NCI-H1436 (cell line): ENCODE measurements around the gene PRSS33.
A peak's percentile ranks its signal among the peaks of the same experiment; 100 is the strongest.

Source experiments
- DNase-seq: peaks from one replicate; lab custom pipeline; 2025; lab: John Stamatoyannopoulos, UW

PRSS33 gene

GRCh38 chr16:2798723-2799204 lies 11.4 kb upstream of the PRSS33 start:
- no peak for DNase-seq

GRCh38 chr16:2795395-2796143 lies 8.2 kb upstream of the PRSS33 start:
- DNase-seq, result no peak

- no peak for DNase-seq
Observed at GRCh38 chr16:2792940-2793339, 5.6 kb upstream of the PRSS33 start.

DNA sequence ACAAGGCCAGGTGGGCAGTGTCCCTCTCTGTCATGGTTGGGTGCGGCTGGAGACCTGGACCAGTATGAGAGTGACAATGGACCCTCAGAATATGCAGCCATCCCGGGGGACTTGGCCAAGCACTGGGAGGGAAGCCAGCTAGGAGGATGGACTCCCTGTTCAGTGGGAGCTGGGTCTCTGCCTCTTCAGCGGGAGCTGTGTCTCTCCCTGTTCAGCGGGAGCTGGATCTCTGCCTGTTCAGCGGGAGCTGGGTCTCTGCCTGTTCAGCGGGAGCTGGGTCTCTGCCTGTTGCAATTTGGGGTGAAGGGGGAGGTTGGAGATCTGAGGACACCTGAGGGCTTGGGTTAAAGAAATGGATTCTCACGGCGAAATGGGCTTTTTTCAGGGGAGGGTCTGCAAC lies 3.8 kb upstream of the PRSS33 start:
- no peak for DNase-seq

DNA sequence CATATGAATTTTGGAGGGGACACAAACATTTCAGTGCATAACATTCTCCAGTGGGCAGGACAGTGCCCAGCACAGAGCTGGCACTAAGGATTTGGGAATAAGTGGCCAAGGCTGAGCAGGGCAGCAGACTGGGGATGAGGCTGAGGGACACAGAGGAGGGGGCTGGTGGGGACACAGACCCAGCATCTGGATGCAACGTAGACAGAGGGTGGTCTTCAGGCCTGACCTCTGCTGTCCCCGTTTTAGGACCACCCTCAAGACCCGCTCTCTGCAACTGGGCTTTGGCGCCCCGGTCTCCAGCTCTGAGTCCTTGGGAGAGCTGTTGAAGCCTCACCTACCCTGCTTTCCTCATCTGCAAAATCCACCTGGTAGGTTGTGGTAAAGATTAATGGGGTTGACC lies 3.3 kb upstream of the PRSS33 start:
- no peak for DNase-seq

- DNase-seq, result no peak
Observed at GRCh38 chr16:2787961-2788360, 601 bp upstream of the PRSS33 start.

GRCh38 chr16:2786826-2787151 lies 571 bp downstream of the PRSS33 start:
- DNase-seq, result no peak

DNA sequence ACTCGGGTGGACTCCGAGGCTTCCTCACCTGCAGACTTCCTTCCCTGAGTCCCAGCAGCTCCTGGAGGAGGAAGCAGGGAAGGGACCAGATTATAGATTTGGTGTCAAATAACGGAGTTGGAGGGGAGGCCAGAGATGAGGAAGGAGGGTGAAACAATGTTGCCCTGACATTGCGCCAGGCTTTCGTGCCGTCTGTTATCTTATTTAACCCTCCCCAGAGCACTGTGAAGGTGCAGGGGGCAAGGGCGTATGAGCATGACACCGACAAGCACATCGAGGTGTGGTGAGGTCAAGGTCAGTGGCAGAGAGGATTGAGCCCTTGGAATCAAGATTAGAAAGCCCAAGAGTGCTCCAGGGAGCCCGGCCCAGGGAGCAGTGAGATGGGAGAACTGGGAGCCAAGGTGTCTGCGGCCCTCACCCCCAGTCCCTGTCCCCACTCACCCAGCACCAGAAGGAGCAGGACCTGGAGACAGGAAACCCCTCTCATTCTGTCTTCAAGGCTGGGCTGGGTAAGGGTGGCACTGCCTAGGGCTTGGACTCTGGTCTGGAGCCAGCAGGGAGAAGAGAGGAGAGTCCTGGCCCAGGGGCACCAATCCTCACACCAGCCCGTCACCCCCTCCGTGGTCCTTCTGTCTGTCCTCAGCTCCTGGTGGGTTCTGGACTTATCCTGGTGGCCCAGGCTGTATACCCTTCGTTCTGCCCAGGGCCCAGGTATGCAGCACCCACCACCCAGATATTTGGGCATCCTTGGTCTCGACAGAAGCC lies 1.1 kb downstream of the PRSS33 start:
- DNase-seq, result no peak

DNA sequence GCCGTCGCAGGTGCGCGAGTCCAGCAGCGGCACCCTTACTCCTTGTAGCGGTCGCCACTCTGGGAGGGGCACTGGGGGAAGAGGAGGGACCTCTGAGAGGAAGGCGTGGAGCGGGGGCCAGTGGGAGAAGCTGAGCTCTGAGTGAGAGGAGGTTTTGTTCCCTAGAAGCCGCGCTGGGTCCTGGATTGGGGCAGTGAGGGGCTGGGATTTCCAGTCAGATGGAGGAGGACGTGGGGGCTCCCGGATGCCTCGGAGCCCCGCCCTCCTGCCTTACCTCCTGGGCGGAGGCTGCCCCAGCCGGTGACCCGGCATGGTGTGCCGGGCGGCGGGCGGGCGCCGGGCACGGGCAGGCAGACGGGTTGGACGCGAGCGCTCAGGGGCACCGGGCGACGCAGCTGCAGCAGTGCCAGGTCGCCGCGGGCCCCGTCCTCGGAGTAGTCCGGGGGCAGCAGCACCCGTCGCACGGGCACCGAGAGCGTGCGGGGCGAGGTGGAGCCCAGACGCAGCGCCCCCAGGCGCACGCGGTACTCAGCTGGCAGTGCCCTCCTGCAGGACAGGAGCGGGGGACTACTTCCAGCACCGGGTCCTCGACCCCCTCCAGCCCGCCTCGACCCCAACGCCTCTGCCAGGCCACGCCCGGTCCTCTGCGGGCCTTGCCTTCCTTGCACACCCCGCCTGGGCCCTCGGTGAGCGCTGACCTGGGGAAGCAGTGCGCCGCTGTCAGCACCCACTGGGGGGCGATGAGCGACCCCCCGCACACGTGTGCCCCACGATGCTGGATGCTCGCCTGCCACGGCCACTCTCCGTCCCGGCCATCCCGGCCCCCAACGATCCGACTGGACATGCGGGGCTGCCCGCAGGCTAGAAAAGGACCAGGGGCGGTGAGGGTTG lies 2.0 kb downstream of the PRSS33 start:
- no peak for DNase-seq

- DNase-seq, result no peak
Observed at GRCh38 chr16:2784358-2785100, 2.8 kb downstream of the PRSS33 start.

- DNase-seq, result no peak
Observed at GRCh38 chr16:2783581-2784357, 3.6 kb downstream of the PRSS33 start.

- no peak for DNase-seq
Observed at GRCh38 chr16:2782583-2783351, 4.6 kb downstream of the PRSS33 start.

- no peak for DNase-seq
Observed at GRCh38 chr16:2779978-2780898, 7.1 kb downstream of the PRSS33 start.

GRCh38 chr16:2779151-2779920 lies 8.0 kb downstream of the PRSS33 start:
- no peak for DNase-seq

DNA sequence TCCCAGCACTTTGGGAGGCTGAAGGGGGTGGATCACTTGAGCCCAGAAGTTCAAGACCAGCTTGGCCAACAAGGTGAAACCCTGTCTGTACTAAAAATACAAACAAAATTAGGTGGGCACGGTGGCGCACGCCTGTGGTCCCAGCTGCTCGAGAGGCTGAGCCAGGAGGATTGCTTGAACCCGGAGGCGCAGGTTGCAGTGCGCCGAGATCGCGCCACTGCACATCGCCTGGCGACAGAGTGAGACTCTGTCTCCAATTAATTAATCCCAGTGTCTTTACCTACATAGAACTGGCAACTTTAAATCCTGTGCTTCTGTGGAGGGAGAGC lies 8.8 kb downstream of the PRSS33 start:
- DNase-seq, result no peak

DNA sequence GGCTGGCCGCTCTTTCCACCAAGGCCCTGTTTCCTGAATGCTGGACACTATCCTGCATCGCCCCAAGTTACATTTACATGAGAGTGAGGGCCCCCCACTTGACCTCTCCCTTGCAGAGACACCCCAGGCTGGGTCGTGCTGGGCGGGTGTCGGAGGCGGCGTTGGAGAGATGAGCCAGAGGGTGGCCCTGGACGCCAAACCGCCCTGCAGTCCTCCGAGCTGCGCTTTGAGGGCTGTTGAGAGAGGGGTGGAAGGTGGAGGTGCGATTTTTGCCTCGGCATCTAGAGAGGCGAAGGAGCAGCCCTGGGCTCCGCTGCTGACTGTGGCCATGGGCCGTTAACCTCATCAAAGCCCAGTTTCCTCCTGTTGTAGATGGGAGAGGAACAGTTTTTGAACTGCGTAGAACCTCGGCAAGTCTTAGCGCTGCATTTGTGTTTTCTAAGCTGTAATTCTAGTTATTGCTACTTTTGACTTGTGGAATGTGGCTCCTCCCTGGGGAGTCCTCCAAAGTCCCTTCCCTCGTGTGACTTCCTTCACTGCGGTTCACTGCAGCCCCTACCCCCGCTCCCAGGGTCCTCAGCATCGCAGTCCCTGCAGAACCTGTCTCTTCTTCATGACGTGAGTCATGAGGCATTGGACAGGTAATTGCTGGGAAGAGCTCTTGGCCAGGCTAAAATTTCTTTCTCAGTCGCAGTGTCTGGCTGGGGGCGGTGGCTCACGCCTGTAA lies 9.3 kb downstream of the PRSS33 start:
- DNase-seq, result no peak

- peak; percentile 74 for DNase-seq
Observed at GRCh38 chr16:2777231-2777902, 10.0 kb downstream of the PRSS33 start, which contains the start of gene ELOB. TSS of gene ELOB (minus strand) at chr16:2777280. CDS start at chr16:2777239, 41 bp downstream.
